Peyer's patch (tissue), 4 donors: Measurements from ENCODE around the gene SRGAP2C.
"Not testable (repeated sequence)": the region's sequence is repeated elsewhere in the genome, so short reads cannot be mapped to it uniquely, and the experiment has no call there.

Experiments used
- CTCF ChIP-seq, 6 experiments: fragments of 450-650 bp in 4 of 6; fragments of 200-600 bp in 2 of 6; sonication (generic) in 1 of 6; IDR thresholded peaks; one replicate each; pipeline ENCODE4 v1.5.1; 2017 to 2019; ENCODE audit warnings: antibody characterized with exemption in 6 of 6, mild to moderate bottlenecking in 3 of 6, moderate library complexity in 1 of 6
- POLR2A ChIP-seq, 2 donors: fragments of 450-650 bp; IDR thresholded peaks; one replicate each; pipeline ENCODE4 v1.5.1; 2017; ENCODE audit warnings: antibody characterized with exemption in 2 of 2, mild to moderate bottlenecking in 2 of 2, moderate library complexity in 2 of 2

- TF ChIP-seq CTCF, POLR2A (IDR thresholded peaks at IDR 0.05): not testable (repeated sequence)
Observed at GRCh38 chr1:121176649-121177048, 8.1 kb upstream of the SRGAP2C start.
